NCI-H146 treated with DMSO at 0.1 percent for 48 hours (cell line): Measurements from ENCODE around the gene ADAMTS18.
"Not testable (repeated sequence)": the region's sequence is repeated elsewhere in the genome, so short reads cannot be mapped to it uniquely, and the experiment has no call there.

ENCODE experiments used
- DNase-seq: peaks from one replicate; lab custom pipeline; 2025; ENCODE audit not compliant: unreplicated experiment; lab: John Stamatoyannopoulos, UW

The ADAMTS18 gene

GRCh38 chr16:77297996-77298395 is 136.8 kb downstream of the ADAMTS18 start:
- no peak for DNase-seq

- DNase-seq: no peak
These were observed 138.9 kb downstream of the ADAMTS18 start for GRCh38 chr16:77295896-77296295.

DNA sequence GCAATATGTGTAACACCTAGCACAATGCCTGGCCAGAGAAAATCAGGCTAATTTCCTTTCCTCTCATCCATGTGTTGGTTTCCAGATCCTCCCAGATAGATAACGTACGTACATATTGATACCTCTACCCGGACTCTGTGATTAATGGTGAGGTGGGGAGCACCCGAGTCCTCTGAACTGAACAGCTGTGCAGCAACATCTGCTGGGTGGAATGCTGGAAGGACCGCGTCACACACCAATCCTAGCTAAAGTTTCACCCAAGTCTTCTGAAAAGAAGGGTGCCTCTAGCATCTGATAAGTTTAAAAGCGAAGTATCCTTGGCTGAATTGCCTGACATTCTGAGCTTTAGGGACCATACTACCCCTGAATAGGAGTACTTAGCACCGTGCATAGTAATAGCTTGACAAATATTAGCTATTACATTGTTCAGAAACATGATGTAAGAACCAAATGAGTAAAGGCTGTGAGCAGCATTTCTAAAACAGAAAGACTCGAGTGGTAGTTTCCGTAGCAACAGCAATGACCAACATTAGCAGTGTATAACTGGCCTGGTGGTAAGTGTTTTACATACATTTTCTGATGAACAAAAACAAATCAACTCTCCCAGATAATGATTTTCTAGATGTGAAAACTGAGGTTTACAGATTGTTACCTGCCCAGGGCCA is 144.3 kb downstream of the ADAMTS18 start:
- peak; percentile 3 for DNase-seq

- no peak for DNase-seq
These were observed 145.5 kb downstream of the ADAMTS18 start for GRCh38 chr16:77289331-77289809.

DNA sequence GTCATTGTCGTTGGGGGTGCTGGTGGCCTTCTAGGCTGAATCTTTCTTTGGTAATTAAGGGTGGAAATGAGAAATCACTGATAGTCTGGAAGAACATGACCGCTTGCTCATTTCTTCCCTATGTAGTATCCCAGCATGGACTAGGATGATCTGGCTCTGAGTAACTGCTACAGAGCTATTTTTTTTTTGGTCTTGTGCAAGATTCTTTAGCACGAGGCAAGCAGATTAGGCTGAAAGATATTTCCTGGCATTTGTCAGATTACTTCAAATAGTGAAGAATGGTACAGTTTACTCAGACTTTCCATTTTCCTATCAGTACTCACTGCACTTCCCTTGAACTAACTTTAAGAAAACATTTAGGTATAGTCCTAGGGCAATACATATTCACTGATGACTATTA is 146.6 kb downstream of the ADAMTS18 start:
- no peak for DNase-seq

- no peak for DNase-seq
These were observed 149.2 kb downstream of the ADAMTS18 start for GRCh38 chr16:77285676-77286075.

DNA sequence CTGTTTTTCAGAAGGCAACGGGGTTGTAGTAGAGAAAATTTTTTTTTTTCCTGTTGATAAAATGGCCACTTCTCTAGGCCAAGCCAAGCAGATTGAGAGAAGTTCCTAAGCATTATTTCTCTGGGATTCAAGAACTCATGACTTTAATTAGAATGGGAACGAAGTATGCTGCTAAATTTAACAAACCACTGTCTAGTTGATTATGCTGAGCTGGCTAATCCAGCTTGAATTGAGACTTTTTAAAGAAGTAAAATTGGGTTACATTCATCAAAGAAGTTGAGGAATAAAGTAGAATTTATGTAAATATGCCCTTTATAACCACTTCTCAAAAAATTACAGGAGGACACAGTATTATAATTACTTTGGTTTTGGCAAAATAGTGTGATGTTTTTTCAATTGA is 152.5 kb downstream of the ADAMTS18 start:
- DNase-seq: no peak

DNA sequence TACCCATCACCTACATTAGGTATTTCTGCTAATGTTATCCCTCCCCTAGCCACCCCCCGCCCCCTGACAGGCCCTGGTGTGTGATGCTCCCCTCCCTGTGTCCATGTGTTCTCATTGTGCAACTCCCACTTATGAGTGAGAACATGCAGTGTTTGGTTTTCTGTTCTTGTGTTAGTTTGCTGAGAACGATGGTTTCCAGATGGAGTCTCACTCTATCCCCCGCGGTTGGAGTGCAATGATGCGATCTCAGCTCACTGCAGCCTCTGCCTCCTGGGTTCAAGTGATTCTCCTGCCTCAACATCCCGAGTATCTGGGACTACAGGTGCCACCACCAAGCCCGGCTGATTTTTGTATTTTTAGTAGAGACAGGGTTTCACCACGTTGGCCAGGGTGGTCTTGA is 155.5 kb downstream of the ADAMTS18 start:
- DNase-seq: not testable (repeated sequence)

- no peak for DNase-seq
These were observed 157.3 kb downstream of the ADAMTS18 start for GRCh38 chr16:77277571-77277970.

- DNase-seq: no peak
These were observed 157.7 kb downstream of the ADAMTS18 start for GRCh38 chr16:77277141-77277540.

- DNase-seq: no peak
These were observed 158.2 kb downstream of the ADAMTS18 start for GRCh38 chr16:77276661-77277060.

DNA sequence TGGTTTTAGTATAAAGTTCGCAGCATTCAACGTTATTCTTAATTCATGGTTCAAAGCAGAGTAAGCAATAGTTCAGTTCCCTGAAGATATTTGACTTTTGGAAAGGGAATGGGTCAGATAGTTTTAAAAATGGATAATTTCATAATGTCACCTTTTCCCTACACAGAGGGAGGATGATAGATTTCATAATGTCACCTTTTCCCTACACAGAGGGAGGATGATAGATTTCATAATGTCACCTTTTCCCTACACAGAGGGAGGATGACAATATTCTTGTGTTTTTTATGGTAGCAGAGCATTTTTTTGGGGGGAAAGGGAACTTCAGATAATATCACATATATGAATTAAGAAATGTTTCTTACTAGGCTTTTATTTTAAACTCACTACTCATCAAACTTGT is 159.5 kb downstream of the ADAMTS18 start:
- not testable (repeated sequence) for DNase-seq

DNA sequence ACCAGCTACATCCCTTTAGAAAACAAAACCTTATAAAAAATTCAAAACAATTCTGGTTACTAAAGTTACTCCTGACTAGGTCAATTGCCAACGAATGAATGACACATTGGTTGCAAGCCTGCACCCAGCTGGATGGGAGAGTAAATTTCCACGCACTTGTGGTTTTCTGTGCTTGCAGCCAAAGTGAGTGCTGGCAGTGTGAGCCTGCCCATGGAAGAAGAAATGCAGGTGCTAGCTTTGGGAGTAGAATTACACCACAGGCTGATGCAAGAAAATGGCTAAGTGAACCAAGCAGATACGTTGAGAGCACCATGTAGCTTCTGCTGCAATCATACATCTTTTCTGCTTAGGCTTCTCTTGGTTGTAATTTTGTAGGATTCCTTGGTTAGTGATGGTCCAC is 161.0 kb downstream of the ADAMTS18 start:
- DNase-seq: no peak

GRCh38 chr16:77271532-77272426 is 163.1 kb downstream of the ADAMTS18 start:
- no peak for DNase-seq

DNA sequence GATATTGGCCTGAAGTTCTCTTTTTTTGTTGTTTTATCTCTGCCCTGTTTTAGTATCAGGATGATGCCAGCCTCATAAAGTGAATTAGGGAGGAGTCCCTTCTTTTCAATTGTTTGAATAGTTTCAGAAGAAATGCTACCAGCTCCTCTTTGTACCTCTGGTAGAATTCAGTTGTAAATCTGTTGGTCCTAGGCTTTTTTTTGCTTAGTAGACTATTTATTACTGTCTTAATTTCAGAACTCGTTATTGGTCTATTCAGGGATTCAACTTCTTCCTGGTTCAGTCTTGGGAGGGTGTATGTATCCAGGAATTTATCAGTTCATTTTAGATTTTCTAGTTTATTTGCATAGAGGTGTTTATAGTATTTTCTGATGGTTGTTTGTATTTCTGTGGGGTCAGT is 168.6 kb downstream of the ADAMTS18 start:
- not testable (repeated sequence) for DNase-seq

GRCh38 chr16:77262971-77263370 is 171.9 kb downstream of the ADAMTS18 start:
- no peak for DNase-seq

GRCh38 chr16:77250400-77250799 is 184.4 kb downstream of the ADAMTS18 start:
- DNase-seq: no peak

DNA sequence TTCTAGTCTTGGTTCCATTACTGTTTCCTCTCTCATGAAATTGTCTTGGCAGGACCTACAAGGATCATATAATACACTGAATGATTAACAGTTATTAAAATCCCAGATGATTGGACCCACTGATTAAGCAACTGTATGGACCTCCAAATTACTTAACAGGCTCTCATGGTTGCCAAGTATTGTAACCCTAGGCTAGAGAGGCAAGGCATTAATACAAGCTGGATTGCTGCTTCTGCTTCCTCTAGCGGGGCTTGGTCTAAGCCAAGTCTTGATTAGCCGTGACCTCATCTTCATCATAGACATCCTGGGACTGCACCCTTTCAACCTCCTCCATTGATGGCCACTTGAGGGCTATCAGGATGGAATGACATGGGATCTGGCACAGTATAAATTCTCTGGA is 188.7 kb downstream of the ADAMTS18 start:
- no peak for DNase-seq

DNA sequence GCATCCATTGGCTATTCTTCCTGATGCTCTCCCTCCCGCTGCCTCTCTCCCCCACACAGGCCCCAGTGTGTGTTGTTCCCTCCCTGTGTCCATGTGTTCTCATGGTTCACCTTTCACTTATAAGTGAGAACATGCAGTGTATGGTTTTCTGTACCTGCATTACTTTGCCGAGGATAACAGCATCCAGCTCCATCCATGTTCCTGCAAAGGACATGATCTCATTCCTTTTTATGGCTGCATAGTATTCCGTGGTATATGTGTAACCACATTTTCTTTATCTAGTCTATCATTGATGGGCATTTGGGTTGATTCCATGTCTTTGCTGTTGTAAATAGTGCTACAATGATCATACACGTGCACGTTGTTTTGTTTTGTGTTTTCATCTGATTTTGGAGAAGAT is 192.4 kb downstream of the ADAMTS18 start:
- not testable (repeated sequence) for DNase-seq

DNA sequence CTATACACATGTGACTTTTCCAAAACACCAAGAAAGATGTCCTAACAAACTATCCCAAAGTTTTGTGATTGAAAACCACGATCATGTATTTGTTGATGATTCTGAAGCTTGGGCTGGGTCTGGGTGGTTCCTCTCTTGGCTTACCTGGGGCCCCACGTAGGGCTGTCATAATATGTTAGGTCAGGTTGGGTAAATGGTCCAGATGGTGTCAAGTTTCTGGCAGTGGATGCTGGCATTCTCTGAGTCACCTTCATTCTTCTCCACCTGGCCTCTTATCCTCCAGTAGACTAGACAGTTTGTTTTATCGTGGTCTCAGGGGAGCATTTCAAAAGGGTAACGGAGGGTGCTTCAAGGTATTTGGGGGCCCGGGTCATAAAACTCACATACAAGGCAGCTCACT is 196.2 kb downstream of the ADAMTS18 start:
- DNase-seq: no peak

DNA sequence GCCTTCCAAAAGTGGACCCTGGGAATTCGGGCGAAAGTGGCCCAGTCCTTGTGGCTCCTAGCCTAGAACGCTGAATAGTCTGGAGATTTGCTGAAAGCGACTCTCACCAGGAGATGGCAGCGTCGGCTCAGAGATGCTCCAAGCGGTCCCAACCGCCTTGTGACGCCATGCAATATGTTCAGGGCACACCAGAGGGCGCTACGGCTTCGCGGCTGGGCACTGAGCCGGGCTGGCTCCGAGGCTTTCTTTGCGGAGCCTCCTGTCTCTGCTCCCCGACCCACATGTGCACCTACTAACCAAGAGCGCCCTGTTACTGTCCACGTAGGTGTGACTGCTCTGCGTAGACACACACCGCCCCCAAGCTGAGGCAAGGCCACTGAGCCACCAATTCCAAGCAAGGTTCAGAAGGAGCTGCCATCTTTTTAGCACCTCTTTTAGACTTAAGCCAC is 198.7 kb downstream of the ADAMTS18 start:
- peak; percentile 43 for DNase-seq

GRCh38 chr16:77234611-77235010 is 200.2 kb downstream of the ADAMTS18 start:
- DNase-seq: no peak
